PC-9 (cell line): ENCODE results near the gene ADGRG7. TPM values are rescaled to one million over a fixed set of nuclear protein-coding genes. Genes with fewer than 3 reads are reported as not detected.

Source experiments
- BruUV-seq: library from RNA; stranded (reverse); fragments of 400-500 nt; replicated peaks from 2 replicates; lab custom pipeline; 2021; lab: Mats Ljungman, UMichigan
- CTCF ChIA-PET: fragments of 300-600 bp; sonication (Branson Sonifier 250); formaldehyde crosslinking; loops from one replicate; lab custom pipeline; 2022; ENCODE audit warnings: antibody characterized with exemption; lab: Charles Lee
- POLR2A ChIA-PET: fragments of 300-600 bp; sonication (Branson Sonifier 250); formaldehyde crosslinking; loops from one replicate; lab custom pipeline; 2022; ENCODE audit warnings: antibody characterized with exemption; ENCODE audit not compliant: unreplicated experiment; lab: Charles Lee
- DNase-seq, 2 experiments: peaks; one replicate each; pipeline versions ENCODE4 v3.0.0 to v3.0.0-alpha.2; 2015 to 2022; ENCODE audit warnings: mixed read lengths in 1 of 2
- H2AFZ ChIP-seq: fragments of 200-600 bp; sonication (generic); 2 replicates; pipeline ENCODE4 v1.8.1; 2017; ENCODE audit warnings: antibody characterized with exemption
- H3F3A ChIP-seq: fragments of 200-600 bp; sonication (generic); 2 replicates; pipeline ENCODE4 v1.8.1; 2017; ENCODE audit warnings: antibody characterized with exemption, mild to moderate bottlenecking, low read depth; ENCODE audit not compliant: insufficient read depth
- H3K27ac ChIP-seq: fragments of 200-600 bp; sonication (generic); 2 replicates; pipeline ENCODE4 v1.6.1; 2016; ENCODE audit warnings: mixed run types
- H3K27me3 ChIP-seq: fragments of 200-600 bp; sonication (generic); 2 replicates; pipeline ENCODE4 v1.6.1; 2016; ENCODE audit warnings: low read depth, mixed run types; ENCODE audit not compliant: insufficient read depth
- H3K36me3 ChIP-seq: fragments of 200-600 bp; sonication (generic); 2 replicates; pipeline ENCODE4 v1.6.1; 2016; ENCODE audit warnings: low read depth, mixed run types
- H3K4me1 ChIP-seq: fragments of 200-600 bp; sonication (generic); replicated peaks from 2 replicates; pipeline ENCODE4 v1.6.1; 2016; ENCODE audit warnings: mixed run types; ENCODE audit not compliant: insufficient read depth
- H3K4me2 ChIP-seq: fragments of 200-600 bp; sonication (generic); 2 replicates; pipeline ENCODE4 v1.6.1; 2017; ENCODE audit warnings: mixed run types
- H3K4me3 ChIP-seq: fragments of 200-600 bp; sonication (generic); 2 replicates; pipeline ENCODE4 v1.6.1; 2016; ENCODE audit warnings: mixed run types
- H3K79me2 ChIP-seq: fragments of 200-600 bp; sonication (generic); 2 replicates; pipeline ENCODE4 v1.6.1; 2017; ENCODE audit warnings: low read depth, mixed run types
- H3K9me2 ChIP-seq: fragments of 200-600 bp; sonication (generic); 2 replicates; pipeline ENCODE4 v1.8.1; 2017; ENCODE audit warnings: mild to moderate bottlenecking; ENCODE audit not compliant: insufficient read depth
- H3K9me3 ChIP-seq: fragments of 200-600 bp; sonication (generic); 2 replicates; pipeline ENCODE4 v1.8.1; 2016; ENCODE audit warnings: low read depth; ENCODE audit not compliant: insufficient read depth
- H4K20me1 ChIP-seq: fragments of 200-600 bp; sonication (generic); 2 replicates; pipeline ENCODE4 v1.8.1; 2017; ENCODE audit not compliant: insufficient read depth
- EZH2 ChIP-seq: fragments of 200-600 bp; sonication (generic); IDR thresholded peaks from 2 replicates; pipeline ENCODE4 v1.8.0; 2017; ENCODE audit warnings: antibody characterized with exemption, low read depth
- intact Hi-C: fragments of 100-400 bp; cut with micrococcal nuclease; formaldehyde crosslinking; loops from one replicate; pipeline ENCODE4 v1.10.0; 2022; ENCODE audit not compliant: unreplicated experiment
- total RNA-seq: library from RNA; stranded (reverse); gene quantifications from 2 replicates; pipeline ENCODE4 v1.2.3, GENCODE V29; 2021
- TF ChIP-seq, protein P1 (sequence below): fragments of 200-600 bp; sonication (generic); conservative IDR thresholded peaks from 2 replicates; pipeline ENCODE4 v1.6.1; 2017; ENCODE audit warnings: mixed run types, antibody characterized with exemption, mild to moderate bottlenecking, moderate library complexity

The ADGRG7 gene
- total RNA-seq, 1 experiment from 2014 or later: not detected

DNA sequence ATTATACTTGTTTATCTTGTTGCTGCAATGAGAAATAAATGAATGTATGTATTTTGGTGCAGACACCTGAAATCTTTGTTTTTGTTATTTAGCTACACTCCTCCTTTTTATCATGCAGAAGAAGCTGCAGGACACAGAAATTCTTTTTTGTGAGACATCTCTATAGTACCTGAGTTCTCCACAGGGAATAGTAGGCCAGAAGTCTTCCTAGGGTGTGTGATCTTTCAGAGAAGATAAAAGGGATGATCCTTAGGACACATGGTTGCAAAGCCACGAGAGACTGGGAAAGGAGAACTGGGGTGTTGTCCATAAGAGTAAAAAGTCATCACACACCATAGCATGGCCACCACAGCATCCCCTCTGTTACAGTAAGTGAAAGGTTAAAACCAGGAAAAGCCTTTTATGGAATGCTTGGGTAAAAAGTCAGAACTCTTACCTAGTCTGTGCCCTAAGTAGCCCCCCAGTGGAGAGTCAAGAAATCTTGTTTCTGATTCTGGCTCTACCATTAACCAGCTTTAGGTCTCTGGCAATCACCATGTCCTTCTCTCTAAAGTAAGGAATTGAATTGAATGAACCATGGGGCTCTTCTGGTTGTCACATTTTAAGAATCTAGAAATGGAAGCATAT lies 31.9 kb upstream of the ADGRG7 start:
- no peak for DNase-seq
- Histone ChIP-seq H3K4me2 (no peak overlapping the region), H3K9me3 (no peaks in the 10 kb centered on the region), H3K27ac (no peak overlapping the region), H3F3A (no peaks in the 10 kb centered on the region), H4K20me1 (no peaks in the 10 kb centered on the region), H3K36me3 (no peaks in the 10 kb centered on the region), H3K79me2 (no peaks in the 10 kb centered on the region), H3K9me2 (no peaks in the 10 kb centered on the region), H3K4me3 (no peak overlapping the region), H3K27me3 (no peaks in the 10 kb centered on the region), H3K4me1 (no peaks in the 10 kb centered on the region), H2AFZ (no peak overlapping the region)
- intact Hi-C loops: no loop called here
- TF ChIP-seq, protein P1, sequence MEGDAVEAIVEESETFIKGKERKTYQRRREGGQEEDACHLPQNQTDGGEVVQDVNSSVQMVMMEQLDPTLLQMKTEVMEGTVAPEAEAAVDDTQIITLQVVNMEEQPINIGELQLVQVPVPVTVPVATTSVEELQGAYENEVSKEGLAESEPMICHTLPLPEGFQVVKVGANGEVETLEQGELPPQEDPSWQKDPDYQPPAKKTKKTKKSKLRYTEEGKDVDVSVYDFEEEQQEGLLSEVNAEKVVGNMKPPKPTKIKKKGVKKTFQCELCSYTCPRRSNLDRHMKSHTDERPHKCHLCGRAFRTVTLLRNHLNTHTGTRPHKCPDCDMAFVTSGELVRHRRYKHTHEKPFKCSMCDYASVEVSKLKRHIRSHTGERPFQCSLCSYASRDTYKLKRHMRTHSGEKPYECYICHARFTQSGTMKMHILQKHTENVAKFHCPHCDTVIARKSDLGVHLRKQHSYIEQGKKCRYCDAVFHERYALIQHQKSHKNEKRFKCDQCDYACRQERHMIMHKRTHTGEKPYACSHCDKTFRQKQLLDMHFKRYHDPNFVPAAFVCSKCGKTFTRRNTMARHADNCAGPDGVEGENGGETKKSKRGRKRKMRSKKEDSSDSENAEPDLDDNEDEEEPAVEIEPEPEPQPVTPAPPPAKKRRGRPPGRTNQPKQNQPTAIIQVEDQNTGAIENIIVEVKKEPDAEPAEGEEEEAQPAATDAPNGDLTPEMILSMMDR: no peak
- TF ChIP-seq EZH2: no peak
- ChIA-PET POLR2A (interaction anchor here (0.7 kb wide), 1 partner anchor 317 kb away, joined by 4 read pairs; the partner anchor contains the start of gene TBC1D23), CTCF (interaction anchor here (0.6 kb wide), 1 partner anchor 23 kb away, joined by 3 read pairs; no protein-coding TSS in a partner anchor)
- no TSS peak for BruUV-seq

DNA sequence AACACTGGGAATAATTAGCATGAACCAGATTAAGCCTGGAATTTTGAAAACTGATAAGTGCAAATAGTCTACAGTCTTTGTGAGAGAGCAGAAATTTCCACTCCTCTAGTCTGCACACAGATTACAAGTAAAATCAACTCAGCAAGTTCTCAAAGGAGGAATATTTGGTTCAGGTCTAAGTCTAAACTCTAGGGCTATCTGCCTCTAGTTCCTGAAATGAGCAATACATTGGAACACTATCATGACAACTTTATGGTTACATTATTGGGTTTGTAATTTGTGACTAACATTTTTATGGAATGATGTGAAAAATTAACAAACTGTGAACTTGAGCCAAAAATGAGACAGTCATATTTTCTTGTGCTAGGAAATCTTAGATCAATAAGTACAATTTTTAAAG lies 30.8 kb upstream of the ADGRG7 start:
- Histone ChIP-seq H3K27me3 (no peaks in the 10 kb centered on the region), H3F3A (no peaks in the 10 kb centered on the region), H3K27ac (no peak overlapping the region), H3K4me3 (no peak overlapping the region), H2AFZ (no peak overlapping the region), H3K4me2 (no peak overlapping the region), H3K9me2 (no peaks in the 10 kb centered on the region), H3K36me3 (no peaks in the 10 kb centered on the region), H4K20me1 (no peaks in the 10 kb centered on the region), H3K9me3 (no peaks in the 10 kb centered on the region), H3K4me1 (no peaks in the 10 kb centered on the region), H3K79me2 (no peaks in the 10 kb centered on the region)
- CTCF ChIA-PET: no interaction called here
- BruUV-seq: no TSS peak
- POLR2A ChIA-PET: no interaction called here
- intact Hi-C loops: no loop called here
- TF ChIP-seq EZH2: no peak
- TF ChIP-seq, protein P1: no peak
- DNase-seq: no peak

DNA sequence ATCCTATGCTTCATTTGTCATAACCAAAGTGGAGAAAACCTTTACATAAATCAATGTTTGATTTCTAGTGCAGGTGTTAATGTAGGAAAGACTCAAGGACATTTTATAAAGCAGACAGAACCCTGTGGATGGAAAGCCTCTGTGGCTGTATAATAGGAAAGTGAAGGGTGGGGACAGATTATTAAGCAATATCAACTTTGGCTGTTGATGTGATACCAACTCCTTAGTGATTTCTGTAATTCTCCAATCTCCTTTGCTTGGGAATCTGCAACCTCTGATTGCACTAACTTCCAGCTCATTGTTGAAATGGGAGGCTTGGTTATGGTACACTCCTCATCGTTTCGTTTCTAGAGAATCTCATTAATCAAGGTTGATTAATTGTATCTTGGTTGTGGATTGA lies 29.3 kb upstream of the ADGRG7 start:
- Histone ChIP-seq H3K9me3 (no peaks in the 10 kb centered on the region), H3K79me2 (no peaks in the 10 kb centered on the region), H3K4me2 (no peak overlapping the region), H3K27ac (no peak overlapping the region), H3F3A (no peaks in the 10 kb centered on the region), H3K27me3 (no peaks in the 10 kb centered on the region), H3K9me2 (no peaks in the 10 kb centered on the region), H2AFZ (no peak overlapping the region), H3K4me3 (no peak overlapping the region), H4K20me1 (no peaks in the 10 kb centered on the region), H3K4me1 (no peaks in the 10 kb centered on the region), H3K36me3 (no peaks in the 10 kb centered on the region)
- BruUV-seq: no TSS peak
- no peak for DNase-seq
- intact Hi-C loops: no loop called here
- TF ChIP-seq, protein P1: no peak
- TF ChIP-seq EZH2: no peak
- ChIA-PET CTCF (interaction anchor here (1.0 kb wide), 1 partner anchor 117 kb away, joined by 3 read pairs; no protein-coding TSS in a partner anchor), POLR2A (no interaction called here)
